ENCODE measurements around the gene ARRDC4. TPM values are rescaled to one million over a fixed set of nuclear protein-coding genes. Genes with fewer than 3 reads are reported as not detected.

The ARRDC4 gene
- total and polyA plus RNA-seq, 2 donors (not counting 1 experiment from before 2014, with no cell fraction given) = 1.1 to 6.7 TPM

DNA sequence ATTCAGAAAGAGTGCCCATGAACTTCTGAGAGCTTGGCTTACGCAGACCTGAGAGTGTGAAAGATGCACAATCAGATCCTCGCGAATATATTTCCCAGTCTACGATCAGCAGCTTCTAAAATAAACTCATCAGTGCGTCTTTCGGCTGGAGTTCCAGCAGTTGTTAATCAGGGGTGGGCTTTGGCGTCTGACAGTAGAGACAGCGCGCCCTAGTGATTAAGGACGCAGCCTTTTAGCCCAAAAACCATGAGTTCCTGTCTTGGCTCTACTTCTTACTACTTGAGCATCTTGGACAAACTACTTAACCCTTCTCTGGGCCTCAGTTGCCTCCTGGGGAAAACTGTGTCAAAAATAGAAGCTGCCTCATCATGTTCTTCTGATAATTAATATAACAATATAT is 15.8 kb upstream of the ARRDC4 start:
- Mint-ChIP-seq H3K4me3 (no peak overlapping the region), H3K9me3 (ENCODE audit: insufficient read depth) (no peaks in the 10 kb centered on the region), H3K27me3 (peaks cover 1% of the 10 kb centered on the region), H3K27ac (no peak overlapping the region), H3K4me1 (no peaks in the 10 kb centered on the region)
- Histone ChIP-seq H3K9ac (ENCODE audit: low read length) (no peak overlapping the region), H3K4me1 (ENCODE audit: control insufficient read depth in 2 of 2, insufficient read depth in 2 of 2, low read length in 2 of 2) (no peaks in the 10 kb centered on the region), H3K27ac (ENCODE audit: low read length in 2 of 2) (no peak overlapping the region), H4K20me1 (ENCODE audit: control insufficient read depth, insufficient read depth, low read length, poor library complexity, severe bottlenecking) (no peaks in the 10 kb centered on the region), H3K36me3 (replicated peaks in 1 of 2; ENCODE audit: control extremely low read depth in 1 of 2, control insufficient read depth in 1 of 2, extremely low read depth in 1 of 2, insufficient read depth in 2 of 2, low read length in 1 of 2) (no peaks in the 10 kb centered on the region), H3K79me2 (ENCODE audit: control insufficient read depth, insufficient read depth, low read length) (no peaks in the 10 kb centered on the region), H2AFZ (ENCODE audit: insufficient read depth, low read depth, low read length, poor library complexity, severe bottlenecking) (no peak overlapping the region), H3K27me3 (replicated peaks in 1 of 4; ENCODE audit: control extremely low read depth in 1 of 4, control insufficient read depth in 3 of 4, insufficient read depth in 4 of 4, low read length in 3 of 4) (peaks cover 0 to 5% (median 0%) of the 10 kb centered on the region in 4 experiments), H3K4me2 (replicated peaks; ENCODE audit: low read depth, low read length, poor library complexity, severe bottlenecking) (no peak overlapping the region), H3K9me3 (ENCODE audit: control extremely low read depth in 1 of 3, control insufficient read depth in 2 of 3, insufficient read depth in 1 of 3, low read length in 2 of 3) (no peaks in the 10 kb centered on the region), H3K4me3 (ENCODE audit: control extremely low read depth in 1 of 5, extremely low read depth in 1 of 5, insufficient read depth in 1 of 5, low read depth in 2 of 5, low read length in 4 of 5) (no peak overlapping the region)
- DNase-seq (no peak), ATAC-seq (ENCODE audit: low read depth) (no peak)
- 98% methylated on average over 6 of the region's 10 CpGs for WGBS (ENCODE audit: insufficient coverage)
- POLR2A ChIA-PET = no interaction called here
- intact Hi-C loops (cut with micrococcal nuclease) = no loop called here
- TF ChIP-seq, protein P1, sequence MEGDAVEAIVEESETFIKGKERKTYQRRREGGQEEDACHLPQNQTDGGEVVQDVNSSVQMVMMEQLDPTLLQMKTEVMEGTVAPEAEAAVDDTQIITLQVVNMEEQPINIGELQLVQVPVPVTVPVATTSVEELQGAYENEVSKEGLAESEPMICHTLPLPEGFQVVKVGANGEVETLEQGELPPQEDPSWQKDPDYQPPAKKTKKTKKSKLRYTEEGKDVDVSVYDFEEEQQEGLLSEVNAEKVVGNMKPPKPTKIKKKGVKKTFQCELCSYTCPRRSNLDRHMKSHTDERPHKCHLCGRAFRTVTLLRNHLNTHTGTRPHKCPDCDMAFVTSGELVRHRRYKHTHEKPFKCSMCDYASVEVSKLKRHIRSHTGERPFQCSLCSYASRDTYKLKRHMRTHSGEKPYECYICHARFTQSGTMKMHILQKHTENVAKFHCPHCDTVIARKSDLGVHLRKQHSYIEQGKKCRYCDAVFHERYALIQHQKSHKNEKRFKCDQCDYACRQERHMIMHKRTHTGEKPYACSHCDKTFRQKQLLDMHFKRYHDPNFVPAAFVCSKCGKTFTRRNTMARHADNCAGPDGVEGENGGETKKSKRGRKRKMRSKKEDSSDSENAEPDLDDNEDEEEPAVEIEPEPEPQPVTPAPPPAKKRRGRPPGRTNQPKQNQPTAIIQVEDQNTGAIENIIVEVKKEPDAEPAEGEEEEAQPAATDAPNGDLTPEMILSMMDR (IDR thresholded peaks at IDR 0.05) = no peak
- TF ChIP-seq EZH2 (IDR thresholded peaks at IDR 0.05; ENCODE audit: borderline replicate concordance, insufficient read depth, low read depth, low read length, poor library complexity, severe bottlenecking) = no peak
- CTCF ChIA-PET = no interaction called here

DNA sequence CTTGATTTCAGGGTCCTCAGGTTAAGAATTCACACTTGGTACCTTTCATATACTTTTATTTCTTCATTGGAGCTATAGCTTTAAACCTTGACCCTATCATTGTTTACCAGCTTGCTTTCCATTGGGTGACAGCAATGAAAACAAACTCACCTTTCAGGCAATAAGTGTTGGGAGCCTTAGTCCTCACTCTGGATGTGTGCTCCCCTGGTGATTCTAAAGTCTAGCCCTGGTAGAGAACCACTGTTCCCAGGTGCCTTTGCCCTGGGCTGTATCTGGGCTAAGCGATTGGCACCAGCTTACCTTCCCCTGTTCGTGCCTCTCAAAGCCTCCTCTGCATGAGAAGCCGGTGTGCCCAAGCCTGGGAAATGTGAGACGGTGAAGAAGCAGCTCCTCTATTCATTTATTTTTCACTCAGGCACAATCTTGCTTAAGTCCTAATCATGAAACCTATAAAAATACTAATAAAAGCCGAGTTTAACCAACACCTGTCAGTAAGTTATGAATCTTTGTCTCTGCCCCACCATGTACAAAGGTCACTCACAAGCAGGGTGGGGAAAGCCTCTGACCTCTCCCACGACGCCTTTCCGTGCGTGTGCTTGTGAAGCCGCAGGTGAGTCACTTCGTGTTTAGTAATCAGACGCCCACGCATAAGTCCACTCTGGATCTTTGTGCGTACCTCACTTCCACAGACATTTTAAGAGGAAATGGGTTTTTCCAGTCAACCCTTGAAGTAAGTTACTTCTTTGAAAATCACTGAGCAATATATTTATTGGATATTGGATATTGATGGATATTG is 12.8 kb upstream of the ARRDC4 start:
- Histone ChIP-seq H3K4me1 (ENCODE audit: control insufficient read depth in 2 of 2, insufficient read depth in 2 of 2, low read length in 2 of 2) (no peaks in the 10 kb centered on the region), H3K4me2 (replicated peaks; ENCODE audit: low read depth, low read length, poor library complexity, severe bottlenecking) (no peak overlapping the region), H3K9ac (ENCODE audit: low read length) (no peak overlapping the region), H3K9me3 (ENCODE audit: control extremely low read depth in 1 of 3, control insufficient read depth in 2 of 3, insufficient read depth in 1 of 3, low read length in 2 of 3) (no peaks in the 10 kb centered on the region), H3K27ac (ENCODE audit: low read length in 2 of 2) (no peak overlapping the region), H3K36me3 (replicated peaks in 1 of 2; ENCODE audit: control extremely low read depth in 1 of 2, control insufficient read depth in 1 of 2, extremely low read depth in 1 of 2, insufficient read depth in 2 of 2, low read length in 1 of 2) (no peaks in the 10 kb centered on the region), H3K79me2 (ENCODE audit: control insufficient read depth, insufficient read depth, low read length) (no peaks in the 10 kb centered on the region), H4K20me1 (ENCODE audit: control insufficient read depth, insufficient read depth, low read length, poor library complexity, severe bottlenecking) (no peaks in the 10 kb centered on the region), H3K4me3 (ENCODE audit: control extremely low read depth in 1 of 5, extremely low read depth in 1 of 5, insufficient read depth in 1 of 5, low read depth in 2 of 5, low read length in 4 of 5) (no peak overlapping the region), H3K27me3 (replicated peaks in 1 of 4; ENCODE audit: control extremely low read depth in 1 of 4, control insufficient read depth in 3 of 4, insufficient read depth in 4 of 4, low read length in 3 of 4) (peaks cover 0 to 5% (median 0%) of the 10 kb centered on the region in 4 experiments), H2AFZ (ENCODE audit: insufficient read depth, low read depth, low read length, poor library complexity, severe bottlenecking) (no peak overlapping the region)
- ChIA-PET CTCF (no interaction called here), POLR2A (no interaction called here)
- H3K27ac Mint-ChIP-seq = no peak overlapping the region
- no peak for ATAC-seq (ENCODE audit: low read depth)
- intact Hi-C loops (cut with micrococcal nuclease) = no loop called here
- H3K4me3 Mint-ChIP-seq = no peak overlapping the region
- TF ChIP-seq, protein P1 (IDR thresholded peaks at IDR 0.05) = no peak
- TF ChIP-seq EZH2 (IDR thresholded peaks at IDR 0.05; ENCODE audit: borderline replicate concordance, insufficient read depth, low read depth, low read length, poor library complexity, severe bottlenecking) = no peak
- H3K4me1 Mint-ChIP-seq = no peaks in the 10 kb centered on the region
- no peak for DNase-seq
- 97% methylated on average over 9 of the region's 14 CpGs for WGBS (ENCODE audit: insufficient coverage)
- peaks cover 8% of the 10 kb centered on the region for H3K27me3 Mint-ChIP-seq
- no peaks in the 10 kb centered on the region for H3K9me3 Mint-ChIP-seq (ENCODE audit: insufficient read depth)

Measured in B cell (primary cell).